GM19438 (cell line): ENCODE data around the gene BLVRA.

Experiments used
- ATAC-seq: cut with Tn5 transposase; IDR thresholded peaks from one replicate; pipeline ENCODE4 v1.9.1; 2021; ENCODE audit warnings: low read depth; ENCODE audit not compliant: unreplicated experiment

The BLVRA gene

DNA sequence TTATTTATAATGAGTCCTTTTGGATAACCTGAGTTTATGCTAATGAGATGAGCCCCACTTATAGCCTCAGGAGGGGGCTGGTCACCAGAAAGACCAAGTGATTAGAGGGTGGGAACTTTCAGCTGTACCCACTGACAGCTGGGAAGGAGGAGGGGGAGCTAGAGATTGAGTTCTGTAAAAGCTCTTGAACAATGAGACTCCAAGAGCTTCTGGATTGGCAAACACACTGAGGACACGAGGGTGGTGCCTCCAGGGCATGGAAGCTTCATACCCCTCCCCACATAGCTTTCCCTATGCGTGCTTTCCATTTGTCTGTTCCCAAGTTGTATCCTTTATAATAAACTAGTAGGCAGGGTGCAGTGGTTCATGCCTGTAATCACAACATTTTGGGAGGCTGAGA is 90.6 kb downstream of the BLVRA start:
- no peak for ATAC-seq

DNA sequence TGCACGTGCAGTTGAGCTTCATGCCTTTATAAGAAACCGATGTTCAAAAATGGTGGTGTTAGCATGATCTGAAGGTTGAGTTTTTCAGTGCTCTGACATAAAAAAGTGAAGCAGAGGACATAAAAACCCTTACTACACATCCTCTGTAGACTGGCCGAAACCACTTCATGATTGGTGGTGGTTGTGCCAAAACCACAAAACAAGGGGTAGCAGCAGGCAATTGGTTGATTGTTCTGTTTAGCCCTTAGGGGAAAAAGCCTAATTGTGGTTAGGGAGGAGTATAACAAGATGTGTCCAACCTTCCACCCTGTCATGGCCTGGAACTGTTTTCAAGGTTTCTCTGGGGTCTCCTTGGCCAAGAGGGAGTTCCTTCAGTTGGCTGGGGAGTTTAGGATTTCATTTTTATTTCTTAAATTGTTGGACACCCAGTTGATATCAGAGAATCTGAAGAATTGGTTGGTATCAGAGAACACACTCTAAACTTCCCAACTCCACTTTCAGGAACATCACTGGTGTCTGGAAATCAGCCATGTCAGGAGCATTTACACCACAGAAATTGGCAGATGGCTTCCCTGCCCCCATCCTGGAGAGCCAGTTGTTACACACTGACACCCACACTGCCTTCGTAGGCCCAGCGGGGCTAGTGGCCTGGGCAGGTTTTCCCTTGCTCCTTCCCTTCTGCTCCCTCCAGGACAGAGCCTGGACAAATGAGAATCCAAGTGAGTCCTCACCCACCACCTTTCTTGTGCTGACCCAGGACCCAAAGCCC is 92.1 kb downstream of the BLVRA start:
- ATAC-seq: no peak

DNA sequence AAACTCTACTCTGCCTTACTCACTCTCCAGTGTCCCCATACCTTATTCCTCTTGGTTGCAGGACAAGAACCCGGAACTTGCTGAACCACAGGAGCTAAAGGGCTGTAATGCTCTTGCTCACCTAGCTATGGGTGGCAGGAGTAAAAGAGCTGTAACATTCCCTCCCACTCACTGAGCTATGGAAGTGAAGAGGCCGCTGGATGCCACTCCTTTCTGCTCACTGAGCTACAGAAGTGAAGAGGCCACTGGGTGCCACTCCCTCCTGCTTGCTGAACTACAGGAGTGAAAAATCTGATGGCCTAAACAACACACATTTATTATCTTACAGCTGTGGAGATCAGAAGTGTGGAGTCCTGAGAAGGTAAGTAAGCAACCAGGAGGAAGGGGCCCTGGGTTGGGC is 93.3 kb downstream of the BLVRA start:
- no peak for ATAC-seq

DNA sequence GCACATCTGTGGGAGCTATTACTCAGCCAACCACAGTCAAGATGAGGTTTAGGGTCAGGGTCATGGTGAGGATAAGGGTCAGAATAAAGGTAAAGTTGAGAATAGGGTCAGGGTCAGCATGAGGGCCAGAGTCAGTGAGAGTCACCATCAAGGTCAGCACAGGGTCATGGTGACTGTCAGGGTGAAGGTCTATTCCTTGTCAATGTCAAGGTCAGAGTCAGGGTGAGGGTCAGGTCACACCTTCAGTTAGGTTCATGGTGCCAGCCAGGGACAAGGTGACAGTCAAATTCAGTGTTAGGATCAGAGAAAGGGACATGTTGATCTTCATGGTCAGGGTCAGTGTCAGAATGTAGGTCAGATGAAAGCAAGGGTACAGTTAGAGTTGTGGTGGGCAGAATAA is 96.7 kb downstream of the BLVRA start:
- ATAC-seq: no peak

DNA sequence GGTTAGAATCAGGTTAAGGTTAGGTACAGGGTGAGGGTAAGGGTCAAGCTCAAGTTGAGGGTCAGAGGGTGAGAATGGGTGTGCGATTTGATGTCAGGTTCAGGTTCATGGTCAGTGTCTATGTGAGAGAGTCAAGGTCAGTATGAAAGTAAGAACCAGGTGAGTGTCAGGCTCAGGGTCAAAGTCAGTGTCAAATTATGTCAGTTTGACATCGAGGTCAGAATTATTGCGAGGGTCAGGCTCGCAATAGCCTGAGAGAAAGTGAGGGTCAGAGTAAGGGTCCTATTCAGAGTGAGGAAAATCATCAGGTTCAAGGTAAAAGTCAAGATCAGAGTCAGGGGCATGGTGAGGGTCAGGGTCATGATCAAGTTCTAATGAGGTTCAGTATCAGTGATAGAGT is 97.8 kb downstream of the BLVRA start:
- no peak for ATAC-seq
